IPS-18c (cell line): ENCODE measurements around the gene MBP.

Experiments
- H3K4me3 ChIP-seq: 2 replicates; pipeline ENCODE4 v1.7.0; 2013; ENCODE audit warnings: low read depth, mild to moderate bottlenecking, low read length, moderate library complexity; ENCODE audit not compliant: insufficient read depth
- H3K9me3 ChIP-seq: one replicate; pipeline ENCODE4 v1.6.1; 2013; ENCODE audit warnings: mild to moderate bottlenecking, low read length, moderate library complexity; ENCODE audit not compliant: control insufficient read depth, insufficient read depth

Gene MBP

GRCh38 chr18:77155031-77155430 lies 22.4 kb upstream of the MBP start:
- no peaks in the 10 kb centered on the region for H3K9me3 ChIP-seq
- no peak overlapping the region for H3K4me3 ChIP-seq

GRCh38 chr18:77153404-77153803 lies 20.8 kb upstream of the MBP start:
- no peak overlapping the region for H3K4me3 ChIP-seq
- no peaks in the 10 kb centered on the region for H3K9me3 ChIP-seq

GRCh38 chr18:77151772-77152520 lies 19.4 kb upstream of the MBP start:
- Histone ChIP-seq H3K4me3 (no peak overlapping the region), H3K9me3 (no peaks in the 10 kb centered on the region)

GRCh38 chr18:77151033-77151771 lies 18.6 kb upstream of the MBP start:
- Histone ChIP-seq H3K9me3 (no peaks in the 10 kb centered on the region), H3K4me3 (no peak overlapping the region)

- H3K9me3 ChIP-seq = no peaks in the 10 kb centered on the region
- H3K4me3 ChIP-seq = no peak overlapping the region
Measured at GRCh38 chr18:77150588-77150987, 18.0 kb upstream of the MBP start.

GRCh38 chr18:77148289-77148688 lies 15.7 kb upstream of the MBP start:
- no peak overlapping the region for H3K4me3 ChIP-seq
- H3K9me3 ChIP-seq = peaks cover 6% of the 10 kb centered on the region

- no peak overlapping the region for H3K4me3 ChIP-seq
- H3K9me3 ChIP-seq = peaks cover 6% of the 10 kb centered on the region
Measured at GRCh38 chr18:77147418-77147852, 14.9 kb upstream of the MBP start.

- no peak overlapping the region for H3K4me3 ChIP-seq
- peaks cover 6% of the 10 kb centered on the region for H3K9me3 ChIP-seq
Measured at GRCh38 chr18:77146249-77147080, 13.9 kb upstream of the MBP start.

GRCh38 chr18:77145364-77145901 lies 12.8 kb upstream of the MBP start:
- no peak overlapping the region for H3K4me3 ChIP-seq
- peaks cover 6% of the 10 kb centered on the region for H3K9me3 ChIP-seq

- Histone ChIP-seq H3K4me3 (no peak overlapping the region), H3K9me3 (peaks cover 6% of the 10 kb centered on the region)
Measured at GRCh38 chr18:77144451-77145118, 12.0 kb upstream of the MBP start.

GRCh38 chr18:77144046-77144445 lies 11.5 kb upstream of the MBP start:
- peaks cover 6% of the 10 kb centered on the region for H3K9me3 ChIP-seq
- H3K4me3 ChIP-seq = no peak overlapping the region

- peaks cover 6% of the 10 kb centered on the region for H3K9me3 ChIP-seq
Measured at GRCh38 chr18:77143196-77143595, 10.6 kb upstream of the MBP start.

GRCh38 chr18:77141401-77142118 lies 9.0 kb upstream of the MBP start:
- Histone ChIP-seq H3K4me3 (no peak overlapping the region), H3K9me3 (peaks cover 6% of the 10 kb centered on the region)

More at GRCh38 chr18:77143196-77143595, 10.6 kb upstream of the MBP start:
- H3K4me3 ChIP-seq = no peak overlapping the region

GRCh38 chr18:77140439-77141109 lies 8.0 kb upstream of the MBP start:
- no peak overlapping the region for H3K4me3 ChIP-seq
- H3K9me3 ChIP-seq = peaks cover 6% of the 10 kb centered on the region

GRCh38 chr18:77140030-77140429 lies 7.4 kb upstream of the MBP start:
- H3K9me3 ChIP-seq = peaks cover 6% of the 10 kb centered on the region

GRCh38 chr18:77139619-77140018 lies 7.0 kb upstream of the MBP start:
- Histone ChIP-seq H3K9me3 (peaks cover 6% of the 10 kb centered on the region), H3K4me3 (no peak overlapping the region)

More at GRCh38 chr18:77140030-77140429, 7.4 kb upstream of the MBP start:
- no peak overlapping the region for H3K4me3 ChIP-seq
